B cell (primary cell): ENCODE measurements around the gene NFKBIZ. TPM values are rescaled to one million over a fixed set of nuclear protein-coding genes. Genes with fewer than 3 reads are reported as not detected.

Experiments
- ATAC-seq: fragments of 200-7000 bp; cut with Tn5 transposase; one replicate; pipeline ENCODE4 v1.10.0; 2021; ENCODE audit warnings: low read depth, mild to moderate bottlenecking, moderate number of reproducible peaks, moderate library complexity
- CTCF ChIA-PET: fragments of 350-600 bp; sonication (Branson Sonifier 250); formaldehyde crosslinking; loops from one replicate; lab custom pipeline; 2021; ENCODE audit warnings: antibody characterized with exemption, inconsistent platforms; lab: Charles Lee
- POLR2A ChIA-PET: fragments of 350-600 bp; sonication (Branson Sonifier 250); formaldehyde crosslinking; loops from one replicate; lab custom pipeline; 2021; ENCODE audit warnings: antibody characterized with exemption; lab: Charles Lee
- DNase-seq: peaks from one replicate; pipeline ENCODE4 v3.0.0; 2013
- H2AFZ ChIP-seq: 2 replicates; pipeline ENCODE4 v1.6.1; 2012; ENCODE audit warnings: mild to moderate bottlenecking, low read depth, low read length; ENCODE audit not compliant: insufficient read depth, poor library complexity, severe bottlenecking
- H3K27ac ChIP-seq, 2 donors: 1 replicate in 1 of 2; 2 replicates in 1 of 2; pipeline ENCODE4 v1.5.1; 2012 to 2013; ENCODE audit warnings: low read length in 2 of 2, mild to moderate bottlenecking in 2 of 2, moderate library complexity in 1 of 2
- H3K27me3 ChIP-seq, 4 experiments: fragments of 200-600 bp in 1 of 4; sonication (generic) in 1 of 4; replicated peaks in 1 of 4; 1 replicate in 2 of 4; 2 replicates in 2 of 4; pipeline versions ENCODE4 v1.6.1 to v1.7.0; 2013 to 2016; ENCODE audit warnings: low read length in 3 of 4, mild to moderate bottlenecking in 2 of 4, mixed read lengths in 1 of 4, moderate library complexity in 1 of 4; ENCODE audit not compliant: insufficient read depth in 4 of 4, control insufficient read depth in 3 of 4; ENCODE audit errors: control extremely low read depth in 1 of 4
- H3K36me3 ChIP-seq, 2 experiments: replicated peaks in 1 of 2; 1 replicate in 1 of 2; 2 replicates in 1 of 2; pipeline versions ENCODE4 v1.6.1 to v1.7.1; 2013; ENCODE audit warnings: low read length in 1 of 2; ENCODE audit not compliant: insufficient read depth in 2 of 2, control insufficient read depth in 1 of 2; ENCODE audit errors: control extremely low read depth in 1 of 2, extremely low read depth in 1 of 2
- H3K4me1 ChIP-seq, 2 donors: fragments of 200-600 bp in 1 of 2; sonication (generic) in 1 of 2; 1 replicate in 1 of 2; 2 replicates in 1 of 2; pipeline versions ENCODE4 v1.5.1 to v1.6.1; 2013 to 2017; ENCODE audit warnings: low read length in 2 of 2; ENCODE audit not compliant: control insufficient read depth in 2 of 2, insufficient read depth in 2 of 2
- H3K4me2 ChIP-seq: replicated peaks from 2 replicates; pipeline ENCODE3; 2012; ENCODE audit warnings: mild to moderate bottlenecking, low read depth, low read length; ENCODE audit not compliant: poor library complexity, severe bottlenecking
- H3K4me3 ChIP-seq, 5 experiments: fragments of 200-600 bp in 1 of 5; sonication (generic) in 1 of 5; 1 replicate in 3 of 5; 2 replicates in 2 of 5; pipeline versions ENCODE4 v1.5.1 to v1.7.0; 2011 to 2016; ENCODE audit warnings: low read length in 4 of 5, mild to moderate bottlenecking in 4 of 5, low read depth in 2 of 5, control low read depth in 1 of 5, moderate library complexity in 1 of 5; ENCODE audit not compliant: insufficient read depth in 1 of 5; ENCODE audit errors: control extremely low read depth in 1 of 5, extremely low read depth in 1 of 5
- H3K79me2 ChIP-seq: fragments of 200-600 bp; sonication (generic); one replicate; pipeline ENCODE4 v1.6.0; 2016; ENCODE audit warnings: low read length; ENCODE audit not compliant: control insufficient read depth, insufficient read depth
- H3K9ac ChIP-seq: fragments of 200-600 bp; sonication (generic); 2 replicates; pipeline ENCODE4 v1.6.1; 2017; ENCODE audit warnings: mild to moderate bottlenecking, low read length, moderate library complexity
- H3K9me3 ChIP-seq, 3 donors: one replicate each; pipeline versions ENCODE4 v1.6.1 to v1.7.1; 2013; ENCODE audit warnings: low read length in 2 of 3; ENCODE audit not compliant: control insufficient read depth in 2 of 3, insufficient read depth in 1 of 3; ENCODE audit errors: control extremely low read depth in 1 of 3
- H4K20me1 ChIP-seq: 2 replicates; pipeline ENCODE4 v1.6.0; 2012; ENCODE audit warnings: mild to moderate bottlenecking, low read length; ENCODE audit not compliant: insufficient read depth, control insufficient read depth, poor library complexity, severe bottlenecking
- H3K27ac Mint-ChIP-seq: one replicate; pipeline ENCODE4 v1.8.0; 2021; ENCODE audit warnings: mixed read lengths
- H3K27me3 Mint-ChIP-seq: one replicate; pipeline ENCODE4 v1.8.0; 2021; ENCODE audit warnings: mixed read lengths
- H3K4me1 Mint-ChIP-seq: one replicate; pipeline ENCODE4 v1.8.0; 2021; ENCODE audit warnings: mixed read lengths
- H3K4me3 Mint-ChIP-seq: one replicate; pipeline ENCODE4 v1.8.0; 2021; ENCODE audit warnings: mixed read lengths
- H3K9me3 Mint-ChIP-seq: one replicate; pipeline ENCODE4 v1.8.0; 2022; ENCODE audit warnings: mixed read lengths; ENCODE audit not compliant: insufficient read depth
- CTCF ChIP-seq: fragments of 200-600 bp; IDR thresholded peaks from one replicate; pipeline ENCODE4 v1.8.0; 2022; ENCODE audit warnings: antibody characterized with exemption, mild to moderate bottlenecking
- EZH2 ChIP-seq: IDR thresholded peaks from 2 replicates; pipeline ENCODE4 v1.6.1; 2012; ENCODE audit warnings: borderline replicate concordance, low read depth, mild to moderate bottlenecking, moderate library complexity, low read length; ENCODE audit not compliant: insufficient read depth, poor library complexity, severe bottlenecking
- WGBS: methylation state at CpG from one replicate; pipeline ENCODE4 v1.1.5; 2013; ENCODE audit warnings: missing lambda C conversion rate; ENCODE audit not compliant: insufficient coverage; 5-methylcytosine and 5-hydroxymethylcytosine counted together
- intact Hi-C: fragments of 100-400 bp; cut with micrococcal nuclease; formaldehyde crosslinking; loops from one replicate; pipeline ENCODE4 v1.10.0; 2022
- polyA plus RNA-seq: library from polyadenylated mRNA; depleted of rRNA; stranded (reverse); fragments of >200 nt; gene quantifications from 2 replicates; pipeline ENCODE4 v1.2.3, GENCODE V29; 2012
- total RNA-seq, 2 donors: library from RNA; stranded (reverse); fragments of 120-200 nt in 1 of 2; gene quantifications; 1 replicate in 1 of 2; 2 replicates in 1 of 2; pipeline versions ENCODE4 v1.2.3 to v1.2.4, GENCODE V29; 2013 to 2022

Gene NFKBIZ
- total and polyA plus RNA-seq, 2 donors (not counting 1 experiment from before 2014, with no cell fraction given): 114 to 157 TPM

- Mint-ChIP-seq H3K9me3 (no peaks in the 10 kb centered on the region), H3K27ac (no peak overlapping the region), H3K4me3 (no peak overlapping the region), H3K4me1 (peaks cover 23% of the 10 kb centered on the region), H3K27me3 (no peaks in the 10 kb centered on the region)
- Histone ChIP-seq H3K4me1 (peaks cover 13 to 15% of the 10 kb centered on the region in 2 donors), H2AFZ (no peak overlapping the region), H3K4me3 (no peak overlapping the region), H3K36me3 (no peaks in the 10 kb centered on the region), H3K9ac (no peak overlapping the region), H3K9me3 (peaks cover 0 to 6% (median 1%) of the 10 kb centered on the region in 3 donors), H4K20me1 (no peaks in the 10 kb centered on the region), H3K79me2 (no peaks in the 10 kb centered on the region), H3K27ac (no peak overlapping the region), H3K27me3 (no peaks in the 10 kb centered on the region), H3K4me2 (no peak overlapping the region)
- CTCF ChIA-PET: interaction anchor here (1.2 kb wide), 1 partner anchor 355 kb away, joined by 10 read pairs; no protein-coding TSS in a partner anchor
- ATAC-seq (no peak), DNase-seq (no peak)
- 89% methylated on average over 1 of the region's 5 CpGs for WGBS
- no peak for TF ChIP-seq EZH2
- no peak for TF ChIP-seq CTCF
- POLR2A ChIA-PET: interaction anchor here (0.7 kb wide), 1 partner anchor 19 kb away, joined by 5 read pairs; no protein-coding TSS in a partner anchor
- intact Hi-C loops: no loop called here
Observed at GRCh38 chr3:101870138-101870537, 20.8 kb downstream of the NFKBIZ start.

GRCh38 chr3:101873619-101874018 lies 24.3 kb downstream of the NFKBIZ start:
- H3K4me2 ChIP-seq: no peak overlapping the region
- H3K9me3 Mint-ChIP-seq: no peaks in the 10 kb centered on the region
- no peaks in the 10 kb centered on the region for H3K79me2 ChIP-seq
- no peak for ATAC-seq
- CTCF ChIA-PET: no interaction called here
- H3K27me3 Mint-ChIP-seq: no peaks in the 10 kb centered on the region
- no peaks in the 10 kb centered on the region for H3K27me3 ChIP-seq
- no peaks in the 10 kb centered on the region for H3K36me3 ChIP-seq
- WGBS: no CpG with 5 or more reads among the region's 2 CpGs
- intact Hi-C loops: no loop called here
- H3K9ac ChIP-seq: no peak overlapping the region
- H3K4me1 Mint-ChIP-seq: peaks cover 20% of the 10 kb centered on the region
- H3K4me3 ChIP-seq: no peak overlapping the region
- TF ChIP-seq EZH2 (no peak), CTCF (no peak)
- no peak overlapping the region for H3K4me3 Mint-ChIP-seq
- no peaks in the 10 kb centered on the region for H4K20me1 ChIP-seq
- H3K27ac Mint-ChIP-seq: no peak overlapping the region
- DNase-seq: no peak
- H3K4me1 ChIP-seq: peaks cover 11 to 15% of the 10 kb centered on the region in 2 donors
- peaks cover 0 to 6% (median 1%) of the 10 kb centered on the region in 3 donors for H3K9me3 ChIP-seq
- POLR2A ChIA-PET: no interaction called here
- no peak overlapping the region for H2AFZ ChIP-seq
- no peak overlapping the region for H3K27ac ChIP-seq
